HepG2 (cell line): Measurements from ENCODE around the gene SELL. TPM values are rescaled to one million over a fixed set of nuclear protein-coding genes. Genes with fewer than 3 reads are reported as not detected.
"Not testable (repeated sequence)": the region's sequence is repeated elsewhere in the genome, so short reads cannot be mapped to it uniquely, and the experiment has no call there.

Experiments
- ATAC-seq: fragments of 200-7000 bp; cut with Tn5 transposase; 3 replicates; pipeline ENCODE4 v1.9.1; 2020; ENCODE audit warnings: mild to moderate bottlenecking, moderate library complexity
- BruUV-seq: library from RNA; stranded (reverse); fragments of 400-500 nt; replicated peaks from 2 replicates; lab custom pipeline; 2021; lab: Mats Ljungman, UMichigan
- CTCF ChIA-PET: fragments of 300-600 bp; formaldehyde crosslinking; extraction: SDS; loops from one replicate; lab custom pipeline; 2021; ENCODE audit warnings: low total read pairs, inconsistent platforms, low intra/inter-chr PET ratio; lab: Yijun Ruan, JAX
- POLR2A ChIA-PET: fragments of 350-600 bp; sonication (Branson Sonifier 250); formaldehyde crosslinking; loops from one replicate; lab custom pipeline; 2020; ENCODE audit warnings: antibody characterized with exemption, inconsistent platforms; lab: Yijun Ruan, JAX
- DNase-seq: peaks from one replicate; pipeline ENCODE4 v3.0.0-alpha.2; 2015; ENCODE audit warnings: low spot score
- FAIRE-seq: peaks from 3 replicates; lab custom pipeline; 2011; peaks lifted over from hg19 to GRCh38; lab: Jason Lieb, UNC
- H2AFZ ChIP-seq: one replicate; pipeline ENCODE4 v1.6.1; 2011; ENCODE audit warnings: low read length, inconsistent platforms
- H3K27ac ChIP-seq: fragments of 300-600 bp; 3 replicates; pipeline ENCODE4 v1.8.0; 2011; ENCODE audit warnings: mixed run types, mild to moderate bottlenecking, mixed read lengths, low read length, inconsistent platforms; ENCODE audit not compliant: insufficient read depth; ENCODE audit errors: extremely low read length
- H3K27me3 ChIP-seq, 2 experiments: fragments of 200-600 bp in 1 of 2; 2 replicates in 1 of 2; 3 replicates in 1 of 2; pipeline versions ENCODE4 v1.6.0 to v1.8.0; 2011; ENCODE audit warnings: low read length in 2 of 2, mild to moderate bottlenecking in 2 of 2, moderate library complexity in 2 of 2, inconsistent platforms in 1 of 2; ENCODE audit not compliant: insufficient read depth in 2 of 2, control insufficient read depth in 1 of 2
- H3K36me3 ChIP-seq, 2 experiments: fragments of 200-600 bp in 1 of 2; replicated peaks in 1 of 2; 2 replicates in 1 of 2; 3 replicates in 1 of 2; pipeline versions ENCODE4 v1.5.1 to v1.8.0; 2011; ENCODE audit warnings: low read length in 2 of 2, inconsistent platforms in 1 of 2; ENCODE audit not compliant: insufficient read depth in 2 of 2, control insufficient read depth in 1 of 2
- H3K4me1 ChIP-seq: 2 replicates; pipeline ENCODE4 v1.5.1; 2012; ENCODE audit warnings: low read length, inconsistent platforms; ENCODE audit not compliant: insufficient read depth
- H3K4me2 ChIP-seq: 2 replicates; pipeline ENCODE4 v1.6.0; 2011; ENCODE audit warnings: low read depth, low read length, inconsistent platforms
- H3K4me3 ChIP-seq, 3 experiments: fragments of 200-600 bp in 1 of 3; sonication (generic), shearing (Covaris generic) in 1 of 3; replicated peaks in 1 of 3; 2 replicates each; pipeline ENCODE4 v1.5.1; 2011 to 2016; ENCODE audit warnings: low read length in 3 of 3, inconsistent platforms in 2 of 3, low read depth in 2 of 3, mild to moderate bottlenecking in 2 of 3, control low read depth in 1 of 3, mixed read lengths in 1 of 3; ENCODE audit not compliant: insufficient read depth in 1 of 3
- H3K79me2 ChIP-seq: one replicate; pipeline ENCODE4 v1.6.1; 2011; ENCODE audit warnings: low read length, inconsistent platforms; ENCODE audit not compliant: insufficient read depth
- H3K9ac ChIP-seq: 2 replicates; pipeline ENCODE4 v1.6.0; 2011; ENCODE audit warnings: mild to moderate bottlenecking, low read depth, low read length, inconsistent platforms; ENCODE audit not compliant: insufficient read depth
- H3K9me3 ChIP-seq: 2 replicates; pipeline ENCODE4 v1.5.1; 2012; ENCODE audit warnings: mild to moderate bottlenecking, low read length
- H4K20me1 ChIP-seq: 2 replicates; pipeline ENCODE4 v1.6.0; 2011; ENCODE audit warnings: inconsistent platforms, mild to moderate bottlenecking, low read length, moderate library complexity; ENCODE audit not compliant: insufficient read depth
- ZNF264 ChIP-seq: sonication (generic); formaldehyde crosslinking; IDR thresholded peaks from 2 replicates; pipeline ENCODE4 v1.4.0; 2020; ENCODE audit warnings: missing genetic modification reagents
- WGBS: methylation state at CpG from one replicate; pipeline ENCODE4 v1.1.6; 2017; ENCODE audit warnings: low lambda C conversion rate; 5-methylcytosine and 5-hydroxymethylcytosine counted together
- in situ Hi-C: cut with HindIII; loops from 2 replicates; pipeline ENCODE4 v1.10.0; 2017; ENCODE audit warnings: low pct_unique_long_range_greater_than_20kb; ENCODE audit not compliant: extremely low pct_ligation_motif_present
- intact Hi-C: fragments of 100-400 bp; cut with micrococcal nuclease; formaldehyde crosslinking; loops from one replicate; pipeline ENCODE4 v1.10.0; 2022; ENCODE audit not compliant: unreplicated experiment
- polyA plus RNA-seq, 8 experiments: library from polyadenylated mRNA; depleted of rRNA in 3 of 8; stranded (reverse) in 7 of 8; unstranded in 1 of 8; fragments of >200 nt; fragmentation: Illumina TruSeq in 4 of 8; extraction: Trizol in 4 of 8; gene quantifications; 2 replicates each; pipeline versions ENCODE4 v1.2.1 to v1.2.3, GENCODE V29; 2011 to 2016; ENCODE audit warnings: low read depth in 4 of 8, missing spikeins in 1 of 8, mixed read lengths in 1 of 8; ENCODE audit not compliant: insufficient read depth in 1 of 8
- total RNA-seq, 5 experiments: library from RNA; depleted of rRNA; stranded (reverse); fragments of >200 nt; fragmentation: Illumina TruSeq; extraction: Trizol; gene quantifications; 2 replicates each; pipeline ENCODE4 v1.2.3, GENCODE V29; 2016; ENCODE audit warnings: low read depth in 1 of 5

Gene SELL
- total and polyA plus RNA-seq, 2 of the 13 experiments (the other 11 are each of a cell fraction or from before 2014, with no cell fraction given): 0.13 to 0.18 TPM

DNA sequence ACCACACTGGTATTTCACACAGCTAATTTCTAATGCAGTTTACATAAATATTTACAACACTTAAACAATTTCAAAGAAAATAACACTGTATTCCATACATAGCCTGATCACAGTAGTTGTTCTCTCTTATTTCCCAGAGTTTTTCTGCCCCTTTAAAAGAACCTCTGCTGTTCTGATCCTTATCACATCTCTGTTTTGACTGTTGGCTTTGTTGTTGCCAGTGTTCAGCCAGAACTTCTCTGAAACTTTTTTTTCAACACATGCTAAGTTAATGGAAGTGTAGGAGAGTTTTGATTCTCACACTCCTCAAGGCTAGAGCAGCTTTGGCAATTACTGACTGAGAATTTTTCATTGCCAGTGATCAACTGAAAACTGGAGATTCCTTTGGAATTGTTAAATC lies 11.4 kb upstream of the SELL start:
- no peaks in the 10 kb centered on the region for H3K9me3 ChIP-seq
- DNase-seq (no peak), ATAC-seq (no peak), FAIRE-seq (no peak)
- no peak for TF ChIP-seq ZNF264 (CRISPR knock-in tag)
- POLR2A ChIA-PET: no interaction called here
- H3K9ac ChIP-seq: no peak overlapping the region
- CTCF ChIA-PET: no interaction called here
- no peak overlapping the region for H3K27ac ChIP-seq
- H2AFZ ChIP-seq: no peak overlapping the region
- intact Hi-C loops (no loop called here), in situ Hi-C loops (no loop called here)
- peaks cover 25% of the 10 kb centered on the region for H3K4me1 ChIP-seq
- H3K4me3 ChIP-seq: no peak overlapping the region
- no peaks in the 10 kb centered on the region for H3K79me2 ChIP-seq
- BruUV-seq: no TSS peak
- no peaks in the 10 kb centered on the region for H3K36me3 ChIP-seq
- no peak overlapping the region for H3K4me2 ChIP-seq
- no peaks in the 10 kb centered on the region for H4K20me1 ChIP-seq
- H3K27me3 ChIP-seq: no peaks in the 10 kb centered on the region; a peak in 1 of 5 replicates

DNA sequence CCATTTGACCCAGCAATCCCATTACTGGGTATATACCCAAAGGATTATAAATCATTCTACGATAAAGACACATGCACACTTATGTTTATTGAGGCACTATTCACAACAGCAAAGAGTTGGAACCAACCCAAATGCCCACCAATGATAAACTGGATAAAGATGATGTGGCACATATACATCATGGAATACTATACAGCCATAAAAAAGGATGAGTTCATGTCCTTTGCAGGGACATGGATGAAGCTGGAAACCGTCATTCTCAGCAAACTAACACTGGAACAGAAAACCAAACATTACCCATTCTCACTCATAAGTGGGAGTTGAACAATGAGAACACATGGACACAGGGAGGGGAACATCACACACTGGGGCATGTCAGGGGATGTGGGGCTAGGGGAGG lies 3.7 kb upstream of the SELL start:
- H3K27me3 ChIP-seq, POLR2A ChIA-PET, BruUV-seq, H3K4me2 ChIP-seq, ATAC-seq, H3K9me3 ChIP-seq, in situ Hi-C loops, DNase-seq, H3K36me3 ChIP-seq, H4K20me1 ChIP-seq, intact Hi-C loops, CTCF ChIA-PET, H3K4me3 ChIP-seq, H3K79me2 ChIP-seq, H3K9ac ChIP-seq, H3K4me1 ChIP-seq, H2AFZ ChIP-seq, H3K27ac ChIP-seq, FAIRE-seq: not testable (repeated sequence)
- WGBS: 20% methylated on average over 2 of the region's 2 CpGs

DNA sequence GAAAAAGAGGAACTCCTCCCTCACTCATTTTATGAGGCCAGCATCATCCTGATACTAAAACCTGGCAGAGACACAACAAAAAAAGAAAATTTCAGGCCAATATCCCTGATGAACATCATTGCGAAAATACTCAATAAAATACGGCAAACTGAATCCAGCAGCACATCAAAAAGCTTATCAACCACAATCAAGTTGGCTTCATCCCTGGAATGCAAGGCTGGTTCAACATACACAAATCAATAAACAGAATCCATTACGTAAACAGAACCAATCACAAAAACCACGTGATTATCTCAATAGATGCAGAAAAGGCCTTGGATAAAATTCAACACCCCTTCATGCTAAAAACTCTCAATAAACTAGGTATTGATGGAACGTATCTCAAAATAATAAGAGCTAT lies 1.7 kb upstream of the SELL start:
- H4K20me1 ChIP-seq, H3K4me2 ChIP-seq, POLR2A ChIA-PET, DNase-seq, BruUV-seq, H3K79me2 ChIP-seq, H3K9me3 ChIP-seq, H3K27ac ChIP-seq, H3K4me1 ChIP-seq, FAIRE-seq, in situ Hi-C loops, H2AFZ ChIP-seq, H3K9ac ChIP-seq, H3K4me3 ChIP-seq, H3K27me3 ChIP-seq, H3K36me3 ChIP-seq, ATAC-seq: not testable (repeated sequence)
- CTCF ChIA-PET: interaction anchor here (1.4 kb wide), 1 partner anchor 112 kb away, joined by 6 read pairs; no protein-coding TSS in a partner anchor
- intact Hi-C loops: loop anchor here (5.0 kb wide), 1 partner anchor 79 kb away; the partner anchor contains the start of gene METTL18
- 42% methylated on average over 5 of the region's 5 CpGs for WGBS
